A673 (cell line): ENCODE measurements around the gene FEM1A. TPM values are rescaled to one million over a fixed set of nuclear protein-coding genes. Genes with fewer than 3 reads are reported as not detected.

Source experiments
- BruUV-seq: library from RNA; stranded (reverse); fragments of 400-500 nt; replicated peaks from 2 replicates; lab custom pipeline; 2021; lab: Mats Ljungman, UMichigan
- CTCF ChIA-PET: fragments of 300-600 bp; sonication (Branson Sonifier 250); formaldehyde crosslinking; loops from one replicate; lab custom pipeline; 2022; ENCODE audit warnings: antibody characterized with exemption; lab: Charles Lee
- POLR2A ChIA-PET: fragments of 300-600 bp; sonication (Branson Sonifier 250); formaldehyde crosslinking; loops from one replicate; lab custom pipeline; 2022; ENCODE audit warnings: antibody characterized with exemption; ENCODE audit not compliant: low non-redundant PET; lab: Charles Lee
- DNase-seq: peaks from one replicate; pipeline ENCODE4 v3.0.0-alpha.2; 2015; ENCODE audit warnings: low spot score
- H3K27ac ChIP-seq: fragments of 200-600 bp; sonication (generic); 2 replicates; pipeline ENCODE4 v1.5.1; 2016; ENCODE audit warnings: mixed run types, low read depth, mild to moderate bottlenecking, mixed read lengths, antibody characterized with exemption, low read length; ENCODE audit not compliant: poor library complexity, severe bottlenecking
- H3K27me3 ChIP-seq: fragments of 200-600 bp; sonication (generic); replicated peaks from 2 replicates; pipeline ENCODE4 v1.6.1; 2017; ENCODE audit warnings: mixed run types, low read depth, mild to moderate bottlenecking, mixed read lengths, antibody characterized with exemption, low read length; ENCODE audit not compliant: insufficient read depth, poor library complexity
- H3K36me3 ChIP-seq: fragments of 200-600 bp; sonication (generic); 2 replicates; pipeline ENCODE4 v1.6.1; 2016; ENCODE audit warnings: mixed run types, mild to moderate bottlenecking, mixed read lengths, antibody characterized with exemption, low read length; ENCODE audit not compliant: insufficient read depth, poor library complexity, severe bottlenecking
- H3K4me1 ChIP-seq: fragments of 200-600 bp; sonication (generic); 2 replicates; pipeline ENCODE4 v1.6.1; 2017; ENCODE audit warnings: mixed run types, mild to moderate bottlenecking, mixed read lengths, antibody characterized with exemption, low read length; ENCODE audit not compliant: insufficient read depth, poor library complexity, severe bottlenecking
- H3K4me3 ChIP-seq: fragments of 200-600 bp; sonication (generic); 2 replicates; pipeline ENCODE4 v1.5.1; 2016; ENCODE audit warnings: low read depth, mixed run types, mild to moderate bottlenecking, mixed read lengths, low read length; ENCODE audit not compliant: poor library complexity, severe bottlenecking
- H3K9me3 ChIP-seq: fragments of 200-600 bp; sonication (generic); 2 replicates; pipeline ENCODE4 v1.6.1; 2016; ENCODE audit warnings: mixed run types, low read depth, mild to moderate bottlenecking, mixed read lengths, antibody characterized with exemption, low read length; ENCODE audit not compliant: poor library complexity, severe bottlenecking
- EZH2 ChIP-seq: fragments of 200-600 bp; sonication (generic); IDR thresholded peaks from 2 replicates; pipeline ENCODE4 v1.6.1; 2017; ENCODE audit warnings: borderline replicate concordance, low read depth, mild to moderate bottlenecking, mixed read lengths, antibody characterized with exemption, low read length; ENCODE audit not compliant: poor library complexity, severe bottlenecking
- intact Hi-C: fragments of 100-400 bp; cut with micrococcal nuclease; formaldehyde crosslinking; loops from one replicate; pipeline ENCODE4 v1.10.0; 2022; ENCODE audit not compliant: unreplicated experiment
- total RNA-seq: library from RNA; stranded (reverse); gene quantifications from 2 replicates; pipeline ENCODE4 v1.2.3, GENCODE V29; 2021
- TF ChIP-seq, protein P1 (sequence below): fragments of 300-800, 200-600 bp; sonication (generic); conservative IDR thresholded peaks from 2 replicates; pipeline ENCODE4 v1.5.1; 2017; ENCODE audit warnings: low read depth, mild to moderate bottlenecking, antibody characterized with exemption, low read length, moderate library complexity, mixed read lengths

Gene FEM1A
- total RNA-seq, 1 experiment from 2014 or later = 18.9 TPM

DNA sequence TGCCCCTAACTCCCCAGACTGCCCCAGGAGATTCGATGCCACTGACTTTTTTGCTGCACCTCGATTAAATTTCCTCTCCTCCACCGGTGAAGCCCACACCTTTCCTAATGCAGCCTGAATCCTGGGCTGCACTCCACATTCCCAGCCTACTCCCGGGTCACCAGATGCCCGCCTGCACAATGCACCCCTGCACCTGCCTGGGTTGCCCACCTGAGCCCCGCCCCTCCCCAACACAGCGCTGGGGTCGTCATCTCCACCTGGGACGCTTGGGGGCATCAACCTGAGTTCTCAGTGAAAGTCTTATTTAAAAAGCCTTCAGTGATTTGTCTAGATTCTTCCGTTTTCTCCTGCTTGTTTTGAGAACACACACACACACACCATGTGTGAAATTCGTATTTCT, 43.3 kb upstream of the FEM1A start:
- no TSS peak for BruUV-seq
- Histone ChIP-seq H3K4me3 (no peak overlapping the region), H3K27ac (no peak overlapping the region), H3K9me3 (no peaks in the 10 kb centered on the region), H3K36me3 (no peaks in the 10 kb centered on the region), H3K4me1 (peaks cover 1% of the 10 kb centered on the region), H3K27me3 (no peaks in the 10 kb centered on the region)
- no peak for DNase-seq
- CTCF ChIA-PET = no interaction called here
- POLR2A ChIA-PET = no interaction called here
- TF ChIP-seq, protein P1, sequence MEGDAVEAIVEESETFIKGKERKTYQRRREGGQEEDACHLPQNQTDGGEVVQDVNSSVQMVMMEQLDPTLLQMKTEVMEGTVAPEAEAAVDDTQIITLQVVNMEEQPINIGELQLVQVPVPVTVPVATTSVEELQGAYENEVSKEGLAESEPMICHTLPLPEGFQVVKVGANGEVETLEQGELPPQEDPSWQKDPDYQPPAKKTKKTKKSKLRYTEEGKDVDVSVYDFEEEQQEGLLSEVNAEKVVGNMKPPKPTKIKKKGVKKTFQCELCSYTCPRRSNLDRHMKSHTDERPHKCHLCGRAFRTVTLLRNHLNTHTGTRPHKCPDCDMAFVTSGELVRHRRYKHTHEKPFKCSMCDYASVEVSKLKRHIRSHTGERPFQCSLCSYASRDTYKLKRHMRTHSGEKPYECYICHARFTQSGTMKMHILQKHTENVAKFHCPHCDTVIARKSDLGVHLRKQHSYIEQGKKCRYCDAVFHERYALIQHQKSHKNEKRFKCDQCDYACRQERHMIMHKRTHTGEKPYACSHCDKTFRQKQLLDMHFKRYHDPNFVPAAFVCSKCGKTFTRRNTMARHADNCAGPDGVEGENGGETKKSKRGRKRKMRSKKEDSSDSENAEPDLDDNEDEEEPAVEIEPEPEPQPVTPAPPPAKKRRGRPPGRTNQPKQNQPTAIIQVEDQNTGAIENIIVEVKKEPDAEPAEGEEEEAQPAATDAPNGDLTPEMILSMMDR = no peak
- no peak for TF ChIP-seq EZH2
- intact Hi-C loops = no loop called here

GRCh38 chr19:4748589-4748988, 42.9 kb upstream of the FEM1A start:
- POLR2A ChIA-PET = no interaction called here
- intact Hi-C loops = no loop called here
- no peaks in the 10 kb centered on the region for H3K9me3 ChIP-seq
- no peaks in the 10 kb centered on the region for H3K4me1 ChIP-seq
- no peak for DNase-seq
- no peaks in the 10 kb centered on the region for H3K27me3 ChIP-seq
- TF ChIP-seq, protein P1 = no peak
- TF ChIP-seq EZH2 = no peak
- no peaks in the 10 kb centered on the region for H3K36me3 ChIP-seq
- no TSS peak for BruUV-seq
- H3K27ac ChIP-seq = no peak overlapping the region
- H3K4me3 ChIP-seq = no peak overlapping the region
- CTCF ChIA-PET = no interaction called here

GRCh38 chr19:4749870-4750590, 41.5 kb upstream of the FEM1A start:
- H3K36me3 ChIP-seq = no peaks in the 10 kb centered on the region
- no peaks in the 10 kb centered on the region for H3K27me3 ChIP-seq
- H3K4me1 ChIP-seq = no peaks in the 10 kb centered on the region
- H3K4me3 ChIP-seq = no peak overlapping the region
- no TSS peak for BruUV-seq
- POLR2A ChIA-PET = no interaction called here
- CTCF ChIA-PET = no interaction called here
- intact Hi-C loops = no loop called here
- no peaks in the 10 kb centered on the region for H3K9me3 ChIP-seq
- DNase-seq = no peak
- no peak for TF ChIP-seq EZH2
- TF ChIP-seq, protein P1 = no peak
- no peak overlapping the region for H3K27ac ChIP-seq
